GM19025 (cell line): Measurements from ENCODE around the gene TUG1.

Source experiments
- ATAC-seq: cut with Tn5 transposase; IDR thresholded peaks from one replicate; pipeline ENCODE4 v1.9.1; 2021; ENCODE audit warnings: mild to moderate bottlenecking, low read depth, moderate library complexity; ENCODE audit not compliant: unreplicated experiment

TUG1 gene

GRCh38 chr22:30996462-30996861 lies 27.4 kb downstream of the TUG1 start:
- ATAC-seq, result no peak

GRCh38 chr22:30998329-30998728 lies 29.3 kb downstream of the TUG1 start:
- ATAC-seq, result no peak

DNA sequence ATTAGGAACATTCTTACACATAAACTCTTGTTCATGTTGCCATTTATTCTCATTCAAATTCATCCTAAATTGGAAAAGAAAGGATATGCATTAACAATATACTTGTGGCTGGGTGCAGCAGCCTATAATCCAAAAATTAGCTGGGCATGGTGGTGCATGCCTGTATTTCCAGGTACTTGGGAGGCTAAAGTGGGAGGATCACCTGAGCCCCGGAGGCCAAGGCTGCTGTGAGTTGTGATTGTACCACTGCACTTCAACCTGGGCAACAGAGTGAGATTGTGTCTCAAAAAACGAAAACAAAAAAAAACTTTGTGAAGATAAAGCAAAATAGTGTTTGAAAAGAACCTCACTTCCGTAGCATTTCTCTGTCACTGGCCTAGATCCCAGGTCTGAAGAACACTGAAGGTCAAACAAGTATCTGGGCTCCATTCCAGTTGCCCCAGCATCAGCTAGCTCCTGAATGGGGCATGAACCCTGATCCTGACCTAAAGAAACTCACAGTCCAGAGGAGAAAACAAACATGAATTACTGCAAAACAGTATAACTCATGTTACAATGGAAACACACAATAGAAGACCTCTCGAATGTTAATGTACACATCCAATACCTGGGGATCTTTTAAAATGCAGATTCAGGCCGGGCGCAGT lies 32.2 kb downstream of the TUG1 start:
- ATAC-seq, result no peak

GRCh38 chr22:31005535-31005934 lies 36.5 kb downstream of the TUG1 start:
- ATAC-seq, result no peak

DNA sequence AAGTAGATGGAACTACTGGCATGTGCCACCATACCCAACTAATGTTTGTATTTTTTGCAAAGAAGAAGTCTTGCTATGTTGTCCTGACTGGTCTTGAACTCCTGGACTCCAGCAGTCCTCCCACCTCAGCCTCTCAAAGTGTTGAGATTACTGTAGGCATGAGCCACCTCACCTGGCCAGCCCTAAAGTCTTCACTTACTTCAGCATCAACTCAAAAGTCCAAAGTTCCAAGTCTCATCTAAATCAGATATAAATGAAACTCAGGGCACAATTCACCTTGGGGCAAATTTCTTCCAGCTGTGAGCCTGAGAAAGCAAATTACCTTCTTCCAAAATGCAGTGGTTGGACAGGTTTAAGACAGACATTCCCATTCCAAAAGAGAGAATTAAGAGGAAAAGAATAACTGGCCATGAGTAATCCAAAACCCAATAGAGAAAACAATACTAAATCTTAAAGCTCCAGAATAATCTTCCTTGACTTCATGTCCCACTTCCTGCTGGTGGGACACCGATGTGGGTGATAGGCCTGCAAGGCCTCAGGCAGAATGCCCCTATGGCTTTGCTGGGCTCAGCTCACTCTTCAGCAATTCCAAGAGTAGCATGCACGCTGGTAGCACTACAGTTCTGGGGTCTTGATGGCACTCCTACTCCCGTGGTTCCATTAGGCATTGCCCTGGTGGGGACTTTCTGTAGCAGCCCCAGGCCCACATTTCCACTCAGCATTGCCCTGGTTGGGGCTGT lies 50.3 kb downstream of the TUG1 start:
- ATAC-seq, result no peak

- no peak for ATAC-seq
Measured at GRCh38 chr22:31020334-31020733, 51.3 kb downstream of the TUG1 start.

- no peak for ATAC-seq
Measured at GRCh38 chr22:31022516-31022915, 53.5 kb downstream of the TUG1 start.
